Measurements from ENCODE around the gene MAGI2. TPM values are rescaled to one million over a fixed set of nuclear protein-coding genes. Genes with fewer than 3 reads are reported as not detected.

The MAGI2 gene
- total RNA-seq, 1 experiment from 2014 or later: 6.2 TPM

- H3K4me3 ChIP-seq (ENCODE audit: insufficient read depth, low read depth, low read length): no peak overlapping the region
- no peaks in the 10 kb centered on the region for H3K36me3 ChIP-seq (replicated peaks; ENCODE audit: control insufficient read depth, insufficient read depth, low read length)
- H3K27me3 ChIP-seq (ENCODE audit: control insufficient read depth, insufficient read depth, low read length): no peaks in the 10 kb centered on the region
- DNase-seq: no peak
Measured at GRCh38 chr7:79291498-79291865, 162.0 kb downstream of the MAGI2 start.

GRCh38 chr7:79290841-79291497 is 162.5 kb downstream of the MAGI2 start:
- H3K27me3 ChIP-seq (ENCODE audit: control insufficient read depth, insufficient read depth, low read length): no peaks in the 10 kb centered on the region
- H3K4me3 ChIP-seq (ENCODE audit: insufficient read depth, low read depth, low read length): no peak overlapping the region
- H3K36me3 ChIP-seq (replicated peaks; ENCODE audit: control insufficient read depth, insufficient read depth, low read length): no peaks in the 10 kb centered on the region
- DNase-seq: no peak

- DNase-seq: no peak
- H3K27me3 ChIP-seq (ENCODE audit: control insufficient read depth, insufficient read depth, low read length): no peaks in the 10 kb centered on the region
- H3K36me3 ChIP-seq (replicated peaks; ENCODE audit: control insufficient read depth, insufficient read depth, low read length): no peaks in the 10 kb centered on the region
- no peak overlapping the region for H3K4me3 ChIP-seq (ENCODE audit: insufficient read depth, low read depth, low read length)
Measured at GRCh38 chr7:79290398-79290797, 163.1 kb downstream of the MAGI2 start.

GRCh38 chr7:79288655-79289054 is 164.8 kb downstream of the MAGI2 start:
- DNase-seq: no peak
- no peak overlapping the region for H3K4me3 ChIP-seq (ENCODE audit: insufficient read depth, low read depth, low read length)
- no peaks in the 10 kb centered on the region for H3K36me3 ChIP-seq (replicated peaks; ENCODE audit: control insufficient read depth, insufficient read depth, low read length)
- no peaks in the 10 kb centered on the region for H3K27me3 ChIP-seq (ENCODE audit: control insufficient read depth, insufficient read depth, low read length)

- H3K4me3 ChIP-seq (ENCODE audit: insufficient read depth, low read depth, low read length): no peak overlapping the region
- H3K27me3 ChIP-seq (ENCODE audit: control insufficient read depth, insufficient read depth, low read length): no peaks in the 10 kb centered on the region
- DNase-seq: no peak
- no peaks in the 10 kb centered on the region for H3K36me3 ChIP-seq (replicated peaks; ENCODE audit: control insufficient read depth, insufficient read depth, low read length)
Measured at GRCh38 chr7:79287981-79288380, 165.5 kb downstream of the MAGI2 start.

GRCh38 chr7:79286181-79286580 is 167.3 kb downstream of the MAGI2 start:
- no peak overlapping the region for H3K4me3 ChIP-seq (ENCODE audit: insufficient read depth, low read depth, low read length)
- no peaks in the 10 kb centered on the region for H3K36me3 ChIP-seq (replicated peaks; ENCODE audit: control insufficient read depth, insufficient read depth, low read length)
- H3K27me3 ChIP-seq (ENCODE audit: control insufficient read depth, insufficient read depth, low read length): no peaks in the 10 kb centered on the region
- no peak for DNase-seq

GRCh38 chr7:79285756-79286155 is 167.7 kb downstream of the MAGI2 start:
- Histone ChIP-seq H3K27me3 (ENCODE audit: control insufficient read depth, insufficient read depth, low read length) (no peaks in the 10 kb centered on the region), H3K4me3 (ENCODE audit: insufficient read depth, low read depth, low read length) (no peak overlapping the region), H3K36me3 (replicated peaks; ENCODE audit: control insufficient read depth, insufficient read depth, low read length) (no peaks in the 10 kb centered on the region)
- DNase-seq: no peak

- H3K27me3 ChIP-seq (ENCODE audit: control insufficient read depth, insufficient read depth, low read length): no peaks in the 10 kb centered on the region
- H3K4me3 ChIP-seq (ENCODE audit: insufficient read depth, low read depth, low read length): no peak overlapping the region
- no peak for DNase-seq
- no peaks in the 10 kb centered on the region for H3K36me3 ChIP-seq (replicated peaks; ENCODE audit: control insufficient read depth, insufficient read depth, low read length)
Measured at GRCh38 chr7:79284211-79284610, 169.3 kb downstream of the MAGI2 start.

GRCh38 chr7:79282882-79283602 is 170.4 kb downstream of the MAGI2 start:
- Histone ChIP-seq H3K36me3 (replicated peaks; ENCODE audit: control insufficient read depth, insufficient read depth, low read length) (no peaks in the 10 kb centered on the region), H3K27me3 (ENCODE audit: control insufficient read depth, insufficient read depth, low read length) (no peaks in the 10 kb centered on the region), H3K4me3 (ENCODE audit: insufficient read depth, low read depth, low read length) (no peak overlapping the region)
- DNase-seq: no peak

- DNase-seq: no peak
- Histone ChIP-seq H3K27me3 (ENCODE audit: control insufficient read depth, insufficient read depth, low read length) (no peaks in the 10 kb centered on the region), H3K36me3 (replicated peaks; ENCODE audit: control insufficient read depth, insufficient read depth, low read length) (no peaks in the 10 kb centered on the region), H3K4me3 (ENCODE audit: insufficient read depth, low read depth, low read length) (no peak overlapping the region)
Measured at GRCh38 chr7:79282070-79282694, 171.3 kb downstream of the MAGI2 start.

GRCh38 chr7:79281426-79281825 is 172.0 kb downstream of the MAGI2 start:
- H3K27me3 ChIP-seq (ENCODE audit: control insufficient read depth, insufficient read depth, low read length): no peaks in the 10 kb centered on the region
- H3K4me3 ChIP-seq (ENCODE audit: insufficient read depth, low read depth, low read length): no peak overlapping the region
- no peak for DNase-seq
- H3K36me3 ChIP-seq (replicated peaks; ENCODE audit: control insufficient read depth, insufficient read depth, low read length): no peaks in the 10 kb centered on the region

GRCh38 chr7:79272938-79273337 is 180.5 kb downstream of the MAGI2 start:
- DNase-seq: no peak
- no peak overlapping the region for H3K4me3 ChIP-seq (ENCODE audit: insufficient read depth, low read depth, low read length)
- H3K27me3 ChIP-seq (ENCODE audit: control insufficient read depth, insufficient read depth, low read length): no peaks in the 10 kb centered on the region
- no peaks in the 10 kb centered on the region for H3K36me3 ChIP-seq (replicated peaks; ENCODE audit: control insufficient read depth, insufficient read depth, low read length)

GRCh38 chr7:79272066-79272669 is 181.3 kb downstream of the MAGI2 start:
- Histone ChIP-seq H3K4me3 (ENCODE audit: insufficient read depth, low read depth, low read length) (no peak overlapping the region), H3K36me3 (replicated peaks; ENCODE audit: control insufficient read depth, insufficient read depth, low read length) (no peaks in the 10 kb centered on the region), H3K27me3 (ENCODE audit: control insufficient read depth, insufficient read depth, low read length) (no peaks in the 10 kb centered on the region)
- DNase-seq: no peak

- H3K36me3 ChIP-seq (replicated peaks; ENCODE audit: control insufficient read depth, insufficient read depth, low read length): no peaks in the 10 kb centered on the region
- H3K27me3 ChIP-seq (ENCODE audit: control insufficient read depth, insufficient read depth, low read length): no peaks in the 10 kb centered on the region
- no peak overlapping the region for H3K4me3 ChIP-seq (ENCODE audit: insufficient read depth, low read depth, low read length)
- no peak for DNase-seq
Measured at GRCh38 chr7:79268730-79269129, 184.7 kb downstream of the MAGI2 start.

GRCh38 chr7:79258826-79259225 is 194.6 kb downstream of the MAGI2 start:
- no peaks in the 10 kb centered on the region for H3K36me3 ChIP-seq (replicated peaks; ENCODE audit: control insufficient read depth, insufficient read depth, low read length)
- H3K27me3 ChIP-seq (ENCODE audit: control insufficient read depth, insufficient read depth, low read length): no peaks in the 10 kb centered on the region
- no peak overlapping the region for H3K4me3 ChIP-seq (ENCODE audit: insufficient read depth, low read depth, low read length)
- DNase-seq: no peak
